IMR-90 (cell line): Measurements from ENCODE around the gene PHF21B. TPM values are rescaled to one million over a fixed set of nuclear protein-coding genes. Genes with fewer than 3 reads are reported as not detected.

ENCODE experiments used
- ATAC-seq: fragments of 200-7000 bp; cut with Tn5 transposase; 2 replicates; pipeline ENCODE4 v1.9.1; 2020; ENCODE audit warnings: low read depth, mild to moderate bottlenecking, moderate library complexity
- BruUV-seq: library from RNA; stranded (reverse); fragments of 400-500 nt; replicated peaks from 2 replicates; lab custom pipeline; 2021; lab: Mats Ljungman, UMichigan
- CTCF ChIA-PET: fragments of 300-600 bp; formaldehyde crosslinking; extraction: SDS; loops from one replicate; lab custom pipeline; 2021; ENCODE audit warnings: antibody characterized with exemption; lab: Yijun Ruan, JAX
- POLR2A ChIA-PET: fragments of 300-600 bp; sonication (Branson Sonifier 250); formaldehyde crosslinking; loops from one replicate; lab custom pipeline; 2022; ENCODE audit warnings: antibody characterized with exemption; ENCODE audit not compliant: unreplicated experiment; lab: Charles Lee
- DNase-seq: peaks from one replicate; pipeline ENCODE4 v3.0.0; 2013
- H2AFZ ChIP-seq: replicated peaks from 2 replicates; pipeline ENCODE3; 2013; ENCODE audit warnings: low read length, mild to moderate bottlenecking; ENCODE audit not compliant: poor library complexity
- H2AK5ac ChIP-seq: 2 replicates; pipeline ENCODE4 v1.6.1; 2013; ENCODE audit warnings: low read depth, low read length, inconsistent platforms
- H2AK9ac ChIP-seq: replicated peaks from 2 replicates; pipeline ENCODE3; 2013; ENCODE audit warnings: mild to moderate bottlenecking, low read depth, low read length, moderate library complexity; ENCODE audit not compliant: poor library complexity
- H2BK120ac ChIP-seq: 2 replicates; pipeline ENCODE4 v1.6.1; 2013; ENCODE audit warnings: low read depth, low read length, inconsistent platforms
- H2BK15ac ChIP-seq: 3 replicates; pipeline ENCODE4 v1.6.1; 2013; ENCODE audit warnings: low read depth, low read length, inconsistent platforms
- H2BK20ac ChIP-seq: 2 replicates; pipeline ENCODE4 v1.6.1; 2013; ENCODE audit warnings: low read depth, mild to moderate bottlenecking, inconsistent platforms, low read length, moderate library complexity
- H2BK5ac ChIP-seq: 2 replicates; pipeline ENCODE4 v1.6.1; 2013; ENCODE audit warnings: mild to moderate bottlenecking, low read depth, low read length, inconsistent platforms; ENCODE audit not compliant: poor library complexity, severe bottlenecking
- H3K14ac ChIP-seq: replicated peaks from 2 replicates; pipeline ENCODE4 v1.6.1; 2013; ENCODE audit warnings: low read depth, low read length, inconsistent platforms
- H3K18ac ChIP-seq: 2 replicates; pipeline ENCODE4 v1.6.1; 2013; ENCODE audit warnings: low read depth, low read length, control low read depth
- H3K23ac ChIP-seq: 2 replicates; pipeline ENCODE4 v1.6.1; 2013; ENCODE audit warnings: low read depth, low read length, inconsistent platforms
- H3K27ac ChIP-seq: 2 replicates; pipeline ENCODE4 v1.5.1; 2013; ENCODE audit warnings: mild to moderate bottlenecking, control low read depth, low read length; ENCODE audit not compliant: insufficient read depth
- H3K27me3 ChIP-seq: 2 replicates; pipeline ENCODE4 v1.6.1; 2013; ENCODE audit warnings: low read length; ENCODE audit not compliant: control insufficient read depth, insufficient read depth
- H3K36me3 ChIP-seq: 2 replicates; pipeline ENCODE4 v1.6.1; 2013; ENCODE audit warnings: low read length, mixed read lengths; ENCODE audit not compliant: control insufficient read depth, insufficient read depth
- H3K4ac ChIP-seq: 2 replicates; pipeline ENCODE4 v1.6.1; 2013; ENCODE audit warnings: low read depth, low read length, inconsistent platforms
- H3K4me1 ChIP-seq: 2 replicates; pipeline ENCODE4 v1.6.1; 2013; ENCODE audit warnings: low read length, mixed read lengths; ENCODE audit not compliant: control insufficient read depth, insufficient read depth
- H3K4me2 ChIP-seq: 2 replicates; pipeline ENCODE4 v1.6.1; 2013; ENCODE audit warnings: low read depth, mild to moderate bottlenecking, control low read depth, low read length, moderate library complexity
- H3K4me3 ChIP-seq: 2 replicates; pipeline ENCODE4 v1.5.1; 2013; ENCODE audit warnings: low read depth, mild to moderate bottlenecking, control low read depth, low read length, moderate library complexity; ENCODE audit not compliant: insufficient read depth
- H3K56ac ChIP-seq: 2 replicates; pipeline ENCODE4 v1.6.1; 2013; ENCODE audit warnings: low read length, inconsistent platforms; ENCODE audit not compliant: insufficient read depth; ENCODE audit errors: extremely low read depth
- H3K79me1 ChIP-seq, 2 experiments: 2 replicates each; pipeline ENCODE4 v1.6.1; 2013; ENCODE audit warnings: low read length in 2 of 2, inconsistent platforms in 1 of 2, low read depth in 1 of 2
- H3K9ac ChIP-seq: 2 replicates; pipeline ENCODE4 v1.6.1; 2013; ENCODE audit warnings: low read depth, low read length, control low read depth
- H3K9me1 ChIP-seq: 2 replicates; pipeline ENCODE4 v1.6.1; 2013; ENCODE audit warnings: low read length, inconsistent platforms; ENCODE audit not compliant: insufficient read depth
- H3K9me3 ChIP-seq: 2 replicates; pipeline ENCODE4 v1.6.1; 2013; ENCODE audit warnings: low read length; ENCODE audit not compliant: control insufficient read depth, insufficient read depth
- H4K20me1 ChIP-seq: 2 replicates; pipeline ENCODE4 v1.6.1; 2013; ENCODE audit warnings: low read length, inconsistent platforms; ENCODE audit not compliant: insufficient read depth
- H4K5ac ChIP-seq: 2 replicates; pipeline ENCODE4 v1.6.1; 2013; ENCODE audit warnings: mild to moderate bottlenecking, low read depth, low read length, control low read depth
- H4K8ac ChIP-seq, 2 experiments: 2 replicates each; pipeline ENCODE4 v1.6.1; 2013; ENCODE audit warnings: low read depth in 2 of 2, low read length in 2 of 2, control low read depth in 1 of 2, inconsistent platforms in 1 of 2
- H4K91ac ChIP-seq: 2 replicates; pipeline ENCODE4 v1.6.1; 2013; ENCODE audit warnings: low read depth, low read length, inconsistent platforms; ENCODE audit not compliant: insufficient read depth
- BHLHE40 ChIP-seq: fragments of 150-350 bp; IDR thresholded peaks from 2 replicates; pipeline ENCODE4 v1.6.1; 2016; ENCODE audit warnings: mild to moderate bottlenecking, low read depth, low read length
- CEBPB ChIP-seq: IDR thresholded peaks from 2 replicates; pipeline ENCODE4 v1.6.1; 2012; ENCODE audit warnings: low read depth, low read length, improper control_type of control experiment
- CHD1 ChIP-seq: IDR thresholded peaks from 2 replicates; pipeline ENCODE4 v1.6.1; 2012; ENCODE audit warnings: low read depth, low read length, improper control_type of control experiment
- ELK1 ChIP-seq: fragments of 150-350 bp; IDR thresholded peaks from 2 replicates; pipeline ENCODE4 v1.6.1; 2016; ENCODE audit warnings: low read depth, mild to moderate bottlenecking, low read length, moderate library complexity, borderline replicate concordance
- FOS ChIP-seq: fragments of 150-350 bp; IDR thresholded peaks from 2 replicates; pipeline ENCODE4 v1.6.1; 2016; ENCODE audit warnings: low read depth, low read length
- MAFK ChIP-seq: IDR thresholded peaks from 2 replicates; pipeline ENCODE4 v1.6.1; 2012; ENCODE audit warnings: low read depth, low read length, improper control_type of control experiment
- MAZ ChIP-seq: IDR thresholded peaks from 2 replicates; pipeline ENCODE4 v1.6.1; 2012; ENCODE audit warnings: low read depth, mild to moderate bottlenecking, low read length, improper control_type of control experiment, moderate library complexity, borderline replicate concordance
- MXI1 ChIP-seq: IDR thresholded peaks from 2 replicates; pipeline ENCODE4 v1.6.1; 2012; ENCODE audit warnings: low read depth, mild to moderate bottlenecking, low read length, moderate library complexity, borderline replicate concordance
- NFE2L2 ChIP-seq: fragments of 150-350 bp; IDR thresholded peaks from 2 replicates; pipeline ENCODE4 v1.6.1; 2016; ENCODE audit warnings: low read depth, mild to moderate bottlenecking, low read length
- POLR2A ChIP-seq: IDR thresholded peaks from 2 replicates; pipeline ENCODE4 v1.6.1; 2012; ENCODE audit warnings: mild to moderate bottlenecking, low read depth, low read length
- RAD21 ChIP-seq: IDR thresholded peaks from 2 replicates; pipeline ENCODE4 v1.6.1; 2012; ENCODE audit warnings: low read length, improper control_type of control experiment
- RCOR1 ChIP-seq: IDR thresholded peaks from 2 replicates; pipeline ENCODE4 v1.6.1; 2012; ENCODE audit warnings: mild to moderate bottlenecking, low read length, improper control_type of control experiment; ENCODE audit not compliant: insufficient replicate concordance
- RFX5 ChIP-seq: IDR thresholded peaks from 2 replicates; pipeline ENCODE4 v1.8.0; 2012; ENCODE audit warnings: low read depth, mild to moderate bottlenecking, low read length, moderate library complexity
- SMC3 ChIP-seq: fragments of 150-350 bp; IDR thresholded peaks from 2 replicates; pipeline ENCODE4 v1.6.1; 2016; ENCODE audit warnings: low read depth, mild to moderate bottlenecking, antibody characterized with exemption, low read length, moderate library complexity
- USF2 ChIP-seq: fragments of 150-350 bp; IDR thresholded peaks from 2 replicates; pipeline ENCODE4 v1.6.1; 2017; ENCODE audit warnings: mild to moderate bottlenecking, antibody characterized with exemption, low read length, low read depth
- WGBS, 2 experiments: methylation state at CpG; one replicate each; pipeline versions ENCODE4 v1.1.5 to v1.1.7; 2013; ENCODE audit warnings: missing lambda C conversion rate in 2 of 2; ENCODE audit not compliant: insufficient read length in 1 of 2; ENCODE audit errors: extremely low coverage in 2 of 2; 5-methylcytosine and 5-hydroxymethylcytosine counted together
- dilution Hi-C: fragments of 300-500 bp; cut with HindIII; formaldehyde crosslinking; loops from one replicate; pipeline ENCODE4 v1.14.3; 2018; ENCODE audit warnings: low sequenced_read_pairs; ENCODE audit not compliant: unreplicated experiment
- in situ Hi-C: fragments of 300-500 bp; cut with MboI; formaldehyde crosslinking; loops from 3 replicates; pipeline ENCODE4 v1.14.3; 2019; ENCODE audit warnings: low sequenced_read_pairs, inconsistent platforms, mixed read lengths
- intact Hi-C: fragments of 100-400 bp; cut with micrococcal nuclease; formaldehyde crosslinking; loops from 2 replicates; pipeline ENCODE4 v1.10.0; 2022
- polyA plus RNA-seq, 3 experiments: library from polyadenylated mRNA; depleted of rRNA; stranded (reverse); fragments of >200 nt; gene quantifications; 2 replicates each; pipeline ENCODE4 v1.2.3, GENCODE V29; 2012; ENCODE audit warnings: low replicate concordance in 1 of 3
- total RNA-seq: library from RNA; depleted of rRNA; stranded (reverse); fragments of >200 nt; gene quantifications from 2 replicates; pipeline ENCODE4 v1.2.3, GENCODE V29; 2012
- TF ChIP-seq, protein P1 (sequence below): conservative IDR thresholded peaks from 2 replicates; pipeline ENCODE4 v1.5.1; 2012; ENCODE audit warnings: mild to moderate bottlenecking, low read depth, low read length, improper control_type of control experiment

The PHF21B gene
- total and polyA plus RNA-seq, 2 of the 4 experiments (the other 2 are of a cell fraction): 0.02 TPM; not detected in 1

DNA sequence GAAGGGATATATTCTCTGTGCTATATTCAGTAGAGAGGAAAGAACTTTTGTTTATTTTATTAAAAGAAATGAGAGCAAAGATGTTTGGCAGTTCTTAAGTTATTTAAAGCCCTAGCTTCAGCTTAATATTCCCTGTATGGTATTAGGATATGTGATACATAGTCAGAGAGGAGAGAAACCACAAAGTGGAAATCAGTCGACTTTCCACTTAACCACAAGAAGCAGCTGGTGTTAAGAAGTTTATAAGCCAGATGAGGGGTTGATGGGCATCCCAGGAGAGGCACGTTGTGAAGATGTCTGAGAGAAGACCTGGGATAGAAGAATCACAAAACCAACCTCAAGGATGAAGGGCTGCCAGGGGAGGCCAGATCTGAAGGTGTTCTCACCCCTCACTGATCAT is 23.3 kb upstream of the PHF21B start:
- DNase-seq: no peak
- no peaks in the 10 kb centered on the region for H3K79me1 ChIP-seq
- no peak overlapping the region for H3K4me3 ChIP-seq
- H2BK15ac ChIP-seq: no peak overlapping the region
- no peak overlapping the region for H2BK20ac ChIP-seq
- no peak overlapping the region for H2AK9ac ChIP-seq
- no peak overlapping the region for H2AK5ac ChIP-seq
- no peak for ATAC-seq
- no peaks in the 10 kb centered on the region for H3K9me1 ChIP-seq
- no CpG with 5 or more reads among the region's 2 CpGs for WGBS, 2 experiments
- no TSS peak for BruUV-seq
- H3K14ac ChIP-seq: no peak overlapping the region
- no peaks in the 10 kb centered on the region for H4K20me1 ChIP-seq
- POLR2A ChIA-PET: no interaction called here
- no peak overlapping the region for H3K9ac ChIP-seq
- in situ Hi-C loops (no loop called here), dilution Hi-C loops (no loop called here), intact Hi-C loops (no loop called here)
- no peak overlapping the region for H4K91ac ChIP-seq
- H3K18ac ChIP-seq: no peak overlapping the region
- H3K4me1 ChIP-seq: no peaks in the 10 kb centered on the region; the same call in 1 of the 2 replicates
- H3K36me3 ChIP-seq: no peaks in the 10 kb centered on the region
- H3K56ac ChIP-seq: no peak overlapping the region
- H2AFZ ChIP-seq: no peak overlapping the region
- no peak overlapping the region for H2BK5ac ChIP-seq
- H3K9me3 ChIP-seq: peaks cover 3% of the 10 kb centered on the region; the same call in 1 of the 2 replicates
- H4K8ac ChIP-seq: no peak overlapping the region
- H3K27ac ChIP-seq: no peak overlapping the region
- H2BK120ac ChIP-seq: no peak overlapping the region
- CTCF ChIA-PET: no interaction called here
- H4K5ac ChIP-seq: no peak overlapping the region
- H3K4me2 ChIP-seq: no peak overlapping the region
- H3K4ac ChIP-seq: no peak overlapping the region
- H3K27me3 ChIP-seq: peaks cover 45% of the 10 kb centered on the region
- no peak overlapping the region for H3K23ac ChIP-seq
- TF ChIP-seq POLR2A (no peak), BHLHE40 (no peak), CHD1 (no peak), RCOR1 (no peak), FOS (no peak), MAFK (no peak), MAZ (no peak), NFE2L2 (no peak), CEBPB (no peak), RFX5 (no peak), MXI1 (no peak), ELK1 (no peak), SMC3 (no peak), USF2 (no peak), RAD21 (no peak)
- TF ChIP-seq, protein P1, sequence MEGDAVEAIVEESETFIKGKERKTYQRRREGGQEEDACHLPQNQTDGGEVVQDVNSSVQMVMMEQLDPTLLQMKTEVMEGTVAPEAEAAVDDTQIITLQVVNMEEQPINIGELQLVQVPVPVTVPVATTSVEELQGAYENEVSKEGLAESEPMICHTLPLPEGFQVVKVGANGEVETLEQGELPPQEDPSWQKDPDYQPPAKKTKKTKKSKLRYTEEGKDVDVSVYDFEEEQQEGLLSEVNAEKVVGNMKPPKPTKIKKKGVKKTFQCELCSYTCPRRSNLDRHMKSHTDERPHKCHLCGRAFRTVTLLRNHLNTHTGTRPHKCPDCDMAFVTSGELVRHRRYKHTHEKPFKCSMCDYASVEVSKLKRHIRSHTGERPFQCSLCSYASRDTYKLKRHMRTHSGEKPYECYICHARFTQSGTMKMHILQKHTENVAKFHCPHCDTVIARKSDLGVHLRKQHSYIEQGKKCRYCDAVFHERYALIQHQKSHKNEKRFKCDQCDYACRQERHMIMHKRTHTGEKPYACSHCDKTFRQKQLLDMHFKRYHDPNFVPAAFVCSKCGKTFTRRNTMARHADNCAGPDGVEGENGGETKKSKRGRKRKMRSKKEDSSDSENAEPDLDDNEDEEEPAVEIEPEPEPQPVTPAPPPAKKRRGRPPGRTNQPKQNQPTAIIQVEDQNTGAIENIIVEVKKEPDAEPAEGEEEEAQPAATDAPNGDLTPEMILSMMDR: no peak
